SK-N-SH (cell line): ENCODE data around the gene C16orf78. TPM values are rescaled to one million over a fixed set of nuclear protein-coding genes. Genes with fewer than 3 reads are reported as not detected.

Experiments
- CTCF ChIA-PET: fragments of 300-600, 350-600 bp; formaldehyde crosslinking; extraction: SDS; loops from one replicate; lab custom pipeline; 2021; lab: Yijun Ruan, JAX
- POLR2A ChIA-PET: fragments of 350-600 bp; sonication (Branson Sonifier 250); formaldehyde crosslinking; extraction: SDS; loops from one replicate; lab custom pipeline; 2020; ENCODE audit warnings: antibody characterized with exemption, inconsistent platforms; lab: Yijun Ruan, JAX
- DNase-seq: peaks from one replicate; pipeline ENCODE4 v3.0.0; 2012
- H2AFZ ChIP-seq: fragments of 200-600 bp; sonication (generic); 2 replicates; pipeline ENCODE4 v1.8.1; 2016; ENCODE audit warnings: antibody characterized with exemption, mild to moderate bottlenecking, low read depth
- H3F3A ChIP-seq: fragments of 200-600 bp; sonication (generic); replicated peaks from 2 replicates; pipeline ENCODE3; 2016; ENCODE audit warnings: antibody characterized with exemption, mild to moderate bottlenecking; ENCODE audit not compliant: insufficient read depth
- H3K27ac ChIP-seq, 2 experiments: fragments of 200-500 bp in 1 of 2; fragments of 200-600 bp in 1 of 2; sonication (Bioruptor generic) in 1 of 2; sonication (generic), shearing (Covaris generic) in 1 of 2; 2 replicates each; pipeline versions ENCODE4 v1.5.1 to v1.6.1; 2014 to 2016; ENCODE audit warnings: low read depth in 2 of 2, inconsistent platforms in 1 of 2, low read length in 1 of 2, mild to moderate bottlenecking in 1 of 2, mixed read lengths in 1 of 2
- H3K27me3 ChIP-seq: fragments of 200-600 bp; sonication (generic), shearing (Covaris generic); 2 replicates; pipeline ENCODE4 v1.6.1; 2016; ENCODE audit warnings: mixed run types; ENCODE audit not compliant: insufficient read depth
- H3K36me3 ChIP-seq, 2 experiments: fragments of 200-500 bp in 1 of 2; fragments of 200-600 bp in 1 of 2; sonication (Bioruptor generic) in 1 of 2; sonication (generic) in 1 of 2; replicated peaks in 1 of 2; 2 replicates each; pipeline versions ENCODE3 to v1.5.1; 2014 to 2016; ENCODE audit warnings: low read length in 1 of 2, mild to moderate bottlenecking in 1 of 2; ENCODE audit not compliant: insufficient read depth in 2 of 2, control insufficient read depth in 1 of 2
- H3K4me1 ChIP-seq, 2 experiments: fragments of 200-500 bp in 1 of 2; fragments of 200-600 bp in 1 of 2; sonication (Bioruptor generic) in 1 of 2; sonication (generic), shearing (Covaris generic) in 1 of 2; 2 replicates each; pipeline versions ENCODE4 v1.5.1 to v1.6.1; 2014 to 2016; ENCODE audit warnings: low read depth in 1 of 2, low read length in 1 of 2, mixed run types in 1 of 2; ENCODE audit not compliant: insufficient read depth in 2 of 2, control insufficient read depth in 1 of 2
- H3K4me2 ChIP-seq: fragments of 200-600 bp; sonication (generic), shearing (Covaris generic); 2 replicates; pipeline ENCODE4 v1.6.1; 2017; ENCODE audit warnings: mixed run types
- H3K4me3 ChIP-seq, 2 experiments: fragments of 200-500 bp in 1 of 2; fragments of 200-600 bp in 1 of 2; sonication (Bioruptor generic) in 1 of 2; sonication (generic), shearing (Covaris generic) in 1 of 2; 2 replicates each; pipeline versions ENCODE4 v1.5.1 to v1.8.1; 2014 to 2016; ENCODE audit warnings: low read depth in 2 of 2, inconsistent platforms in 1 of 2, low read length in 1 of 2, mild to moderate bottlenecking in 1 of 2, mixed read lengths in 1 of 2, moderate library complexity in 1 of 2
- H3K79me2 ChIP-seq: fragments of 200-600 bp; sonication (generic); 2 replicates; pipeline ENCODE4 v1.8.1; 2017; ENCODE audit warnings: mild to moderate bottlenecking; ENCODE audit not compliant: insufficient read depth
- H3K9ac ChIP-seq: fragments of 200-600 bp; sonication (generic); 2 replicates; pipeline ENCODE4 v1.6.1; 2017; ENCODE audit warnings: mixed run types
- H3K9me2 ChIP-seq: fragments of 200-600 bp; sonication (generic); 2 replicates; pipeline ENCODE4 v1.6.1; 2017; ENCODE audit warnings: mixed run types
- H3K9me3 ChIP-seq: fragments of 200-600 bp; sonication (generic); 2 replicates; pipeline ENCODE4 v1.6.1; 2017; ENCODE audit warnings: mixed run types, mild to moderate bottlenecking, moderate library complexity
- H4K20me1 ChIP-seq: fragments of 200-600 bp; sonication (generic); 2 replicates; pipeline ENCODE4 v1.6.1; 2017; ENCODE audit warnings: mild to moderate bottlenecking, mixed run types; ENCODE audit not compliant: insufficient read depth
- EP300 ChIP-seq, 2 experiments: IDR thresholded peaks; 2 replicates each; pipeline versions ENCODE4 v1.4.0 to v1.6.1; 2012; ENCODE audit warnings: borderline replicate concordance in 1 of 2, low read depth in 1 of 2, low read length in 1 of 2
- EZH2phosphoT487 ChIP-seq: fragments of 200-600 bp; sonication (generic); IDR thresholded peaks from 2 replicates; pipeline ENCODE4 v1.6.1; 2017; ENCODE audit warnings: low read depth, mixed run types, mild to moderate bottlenecking, antibody characterized with exemption, moderate library complexity, borderline replicate concordance
- FOSL2 ChIP-seq: IDR thresholded peaks from 2 replicates; pipeline ENCODE4 v1.4.0; 2012; ENCODE audit warnings: low read depth, mild to moderate bottlenecking, moderate library complexity, borderline replicate concordance
- FOXJ3 ChIP-seq: sonication (generic); formaldehyde crosslinking; IDR thresholded peaks from 2 replicates; pipeline ENCODE4 v1.5.1; 2020; ENCODE audit warnings: mild to moderate bottlenecking, missing genetic modification reagents
- FOXM1 ChIP-seq: IDR thresholded peaks from 2 replicates; pipeline ENCODE4 v1.4.0; 2012; ENCODE audit warnings: low read depth, mild to moderate bottlenecking
- GABPA ChIP-seq: IDR thresholded peaks from 2 replicates; pipeline ENCODE4 v1.4.0; 2012; ENCODE audit warnings: low read depth, mild to moderate bottlenecking
- GATA2 ChIP-seq: sonication (generic); formaldehyde crosslinking; IDR thresholded peaks from 2 replicates; pipeline ENCODE4 v1.5.0; 2020; ENCODE audit warnings: mild to moderate bottlenecking, missing genetic modification reagents
- MEF2A ChIP-seq: IDR thresholded peaks from 2 replicates; pipeline ENCODE4 v1.4.0; 2012; ENCODE audit warnings: low read depth, borderline replicate concordance
- MXI1 ChIP-seq: IDR thresholded peaks from 2 replicates; pipeline ENCODE4 v1.6.1; 2012; ENCODE audit warnings: mild to moderate bottlenecking, low read depth, low read length, improper control_type of control experiment
- POLR2AphosphoS5 ChIP-seq: IDR thresholded peaks from 2 replicates; pipeline ENCODE4 v1.6.1; 2012; ENCODE audit warnings: low read depth, low read length
- RAD21 ChIP-seq: IDR thresholded peaks from 2 replicates; pipeline ENCODE4 v1.6.1; 2012; ENCODE audit warnings: mild to moderate bottlenecking, low read length
- RCOR1 ChIP-seq: fragments of 150-350 bp; IDR thresholded peaks from 2 replicates; pipeline ENCODE4 v1.6.1; 2017; ENCODE audit warnings: antibody characterized with exemption, low read length
- SIN3A ChIP-seq: IDR thresholded peaks from 2 replicates; pipeline ENCODE4 v1.6.1; 2012; ENCODE audit warnings: low read depth, mild to moderate bottlenecking, low read length, moderate library complexity, borderline replicate concordance
- TCF12 ChIP-seq: IDR thresholded peaks from 2 replicates; pipeline ENCODE4 v1.4.0; 2012
- TEAD4 ChIP-seq: IDR thresholded peaks from 2 replicates; pipeline ENCODE4 v1.4.0; 2012; ENCODE audit warnings: mild to moderate bottlenecking, borderline replicate concordance; ENCODE audit not compliant: insufficient read depth
- YY1 ChIP-seq: IDR thresholded peaks from 2 replicates; pipeline ENCODE4 v1.4.0; 2012; ENCODE audit warnings: low read depth, mild to moderate bottlenecking
- WGBS: methylation state at CpG from one replicate; pipeline ENCODE4 v1.1.6; 2017; ENCODE audit warnings: low lambda C conversion rate; 5-methylcytosine and 5-hydroxymethylcytosine counted together
- polyA plus RNA-seq, 3 experiments: library from polyadenylated mRNA; depleted of rRNA; stranded (reverse); fragments of >200 nt; gene quantifications; 2 replicates each; pipeline ENCODE4 v1.2.3, GENCODE V29; 2012
- TF ChIP-seq, protein P1 (sequence below): IDR thresholded peaks from 2 replicates; pipeline ENCODE4 v1.4.0; 2012; ENCODE audit warnings: low read depth
- TF ChIP-seq, protein P2 (sequence below): IDR thresholded peaks from 2 replicates; pipeline ENCODE4 v1.4.0; 2012; ENCODE audit warnings: low read depth, borderline replicate concordance
- TF ChIP-seq, protein P3 (sequence below): IDR thresholded peaks from 2 replicates; pipeline ENCODE4 v1.6.1; 2012; ENCODE audit warnings: mild to moderate bottlenecking, low read depth, low read length, moderate library complexity

Gene C16orf78
- polyA plus RNA-seq, 1 of the 3 experiments (the other 2 are of a cell fraction) = not detected

DNA sequence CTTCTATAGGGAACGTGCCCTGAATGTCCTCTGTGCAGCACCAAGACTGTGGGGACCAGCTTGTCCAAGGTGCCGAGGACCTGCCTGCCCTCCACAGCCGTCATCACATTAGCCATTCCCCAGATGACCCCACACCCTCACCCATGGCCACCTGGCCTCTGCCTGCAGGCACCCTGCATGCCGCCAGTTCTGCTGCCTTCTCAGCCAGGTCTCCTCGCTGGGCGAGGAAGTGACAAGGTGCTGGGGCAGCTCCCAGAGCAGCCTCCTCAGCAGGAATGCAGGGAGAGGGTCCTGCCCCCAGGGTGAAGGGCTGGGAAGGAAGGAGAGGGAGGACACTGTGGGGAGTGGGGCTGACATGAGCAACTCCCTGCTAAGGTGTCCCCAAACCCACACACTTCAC, 18.6 kb upstream of the C16orf78 start:
- Histone ChIP-seq H3K9ac (no peak overlapping the region), H3K4me1 (no peaks in the 10 kb centered on the region), H3K27me3 (peaks cover 10% of the 10 kb centered on the region; the same call in 1 of the 2 replicates), H3K4me2 (no peak overlapping the region), H3F3A (no peaks in the 10 kb centered on the region), H3K79me2 (no peaks in the 10 kb centered on the region), H3K4me3 (no peak overlapping the region), H3K27ac (no peak overlapping the region), H2AFZ (no peak overlapping the region), H3K9me3 (no peaks in the 10 kb centered on the region), H4K20me1 (no peaks in the 10 kb centered on the region), H3K36me3 (no peaks in the 10 kb centered on the region), H3K9me2 (no peaks in the 10 kb centered on the region)
- POLR2A ChIA-PET = no interaction called here
- no peak for DNase-seq
- TF ChIP-seq GABPA = no peak
- no peak for TF ChIP-seq FOSL2
- TF ChIP-seq TEAD4 = no peak
- TF ChIP-seq MEF2A = no peak
- TF ChIP-seq, protein P1, sequence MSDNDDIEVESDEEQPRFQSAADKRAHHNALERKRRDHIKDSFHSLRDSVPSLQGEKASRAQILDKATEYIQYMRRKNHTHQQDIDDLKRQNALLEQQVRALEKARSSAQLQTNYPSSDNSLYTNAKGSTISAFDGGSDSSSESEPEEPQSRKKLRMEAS = no peak
- no peak for TF ChIP-seq RCOR1
- no peak for TF ChIP-seq POLR2AphosphoS5
- no peak for TF ChIP-seq TCF12
- TF ChIP-seq MXI1 = no peak
- TF ChIP-seq, protein P2, sequence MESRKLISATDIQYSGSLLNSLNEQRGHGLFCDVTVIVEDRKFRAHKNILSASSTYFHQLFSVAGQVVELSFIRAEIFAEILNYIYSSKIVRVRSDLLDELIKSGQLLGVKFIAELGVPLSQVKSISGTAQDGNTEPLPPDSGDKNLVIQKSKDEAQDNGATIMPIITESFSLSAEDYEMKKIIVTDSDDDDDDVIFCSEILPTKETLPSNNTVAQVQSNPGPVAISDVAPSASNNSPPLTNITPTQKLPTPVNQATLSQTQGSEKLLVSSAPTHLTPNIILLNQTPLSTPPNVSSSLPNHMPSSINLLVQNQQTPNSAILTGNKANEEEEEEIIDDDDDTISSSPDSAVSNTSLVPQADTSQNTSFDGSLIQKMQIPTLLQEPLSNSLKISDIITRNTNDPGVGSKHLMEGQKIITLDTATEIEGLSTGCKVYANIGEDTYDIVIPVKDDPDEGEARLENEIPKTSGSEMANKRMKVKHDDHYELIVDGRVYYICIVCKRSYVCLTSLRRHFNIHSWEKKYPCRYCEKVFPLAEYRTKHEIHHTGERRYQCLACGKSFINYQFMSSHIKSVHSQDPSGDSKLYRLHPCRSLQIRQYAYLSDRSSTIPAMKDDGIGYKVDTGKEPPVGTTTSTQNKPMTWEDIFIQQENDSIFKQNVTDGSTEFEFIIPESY = no peak
- 3% methylated on average over 3 of the region's 6 CpGs for WGBS
- CTCF ChIA-PET = interaction anchor here (1.8 kb wide), 1 partner anchor 668 kb away, joined by 6 read pairs; no protein-coding TSS in a partner anchor

DNA sequence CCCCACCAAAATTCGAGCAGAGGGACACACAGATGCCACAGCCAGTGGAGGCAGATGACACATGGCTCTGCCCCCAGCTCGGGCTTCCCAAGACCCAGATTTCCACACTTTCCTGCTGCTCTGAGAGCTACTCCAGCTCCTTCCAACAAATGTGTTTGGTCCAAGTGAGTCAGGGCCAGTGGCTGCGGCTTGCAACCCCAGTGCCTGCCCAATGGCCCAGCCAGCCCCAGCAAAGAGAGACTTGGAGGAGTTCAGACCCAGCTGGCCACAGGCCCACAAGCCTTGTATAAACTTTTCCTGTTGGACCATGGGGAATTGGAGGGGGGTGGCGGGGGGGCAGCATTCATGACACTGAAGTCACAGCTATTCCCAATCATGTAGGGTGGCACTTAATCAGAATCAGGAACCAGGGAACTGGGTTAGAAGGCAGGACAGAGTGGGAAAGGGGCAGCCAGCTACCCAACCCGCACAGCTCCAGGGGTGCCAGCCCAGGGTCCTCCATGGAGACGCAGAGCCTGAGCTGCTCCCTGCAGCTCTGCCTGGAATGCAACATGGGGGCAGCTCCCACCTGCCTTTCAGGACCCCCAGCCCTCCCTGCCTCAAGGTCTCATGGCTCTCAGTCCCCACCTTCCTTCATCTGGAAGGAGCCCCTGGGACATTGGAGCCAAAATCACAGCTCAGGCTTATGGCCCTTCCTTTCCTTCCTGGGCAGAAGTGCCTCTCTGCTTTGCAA, 17.5 kb upstream of the C16orf78 start:
- WGBS = 20% methylated on average over 6 of the region's 6 CpGs
- Histone ChIP-seq H3K4me3 (no peak overlapping the region), H3K36me3 (no peaks in the 10 kb centered on the region), H3K9me3 (no peaks in the 10 kb centered on the region), H3K9ac (no peak overlapping the region), H3K79me2 (no peaks in the 10 kb centered on the region), H3K4me2 (no peak overlapping the region), H3K9me2 (no peaks in the 10 kb centered on the region), H3K27me3 (peaks cover 10% of the 10 kb centered on the region; the same call in 1 of the 2 replicates), H4K20me1 (no peaks in the 10 kb centered on the region), H3F3A (no peaks in the 10 kb centered on the region), H2AFZ (no peak overlapping the region), H3K27ac (no peak overlapping the region), H3K4me1 (no peaks in the 10 kb centered on the region)
- CTCF ChIA-PET = interaction anchor here (1.3 to 1.8 kb wide), 2 partner anchors 14 to 669 kb away, joined by 3 to 6 read pairs; no protein-coding TSS in a partner anchor
- no peak for DNase-seq
- POLR2A ChIA-PET = no interaction called here
- TF ChIP-seq GATA2 (CRISPR knock-in tag) (no peak), EZH2phosphoT487 (no peak), TCF12 (no peak), EP300 (IDR thresholded peaks at IDR 0.05; ENCODE audit: borderline replicate concordance in 1 of 2, low read depth in 1 of 2, low read length in 1 of 2) (no peak), FOXM1 (no peak), YY1 (no peak), FOXJ3 (no peak), POLR2AphosphoS5 (no peak), RAD21 (no peak), SIN3A (no peak), FOSL2 (no peak)
- TF ChIP-seq, protein P3, sequence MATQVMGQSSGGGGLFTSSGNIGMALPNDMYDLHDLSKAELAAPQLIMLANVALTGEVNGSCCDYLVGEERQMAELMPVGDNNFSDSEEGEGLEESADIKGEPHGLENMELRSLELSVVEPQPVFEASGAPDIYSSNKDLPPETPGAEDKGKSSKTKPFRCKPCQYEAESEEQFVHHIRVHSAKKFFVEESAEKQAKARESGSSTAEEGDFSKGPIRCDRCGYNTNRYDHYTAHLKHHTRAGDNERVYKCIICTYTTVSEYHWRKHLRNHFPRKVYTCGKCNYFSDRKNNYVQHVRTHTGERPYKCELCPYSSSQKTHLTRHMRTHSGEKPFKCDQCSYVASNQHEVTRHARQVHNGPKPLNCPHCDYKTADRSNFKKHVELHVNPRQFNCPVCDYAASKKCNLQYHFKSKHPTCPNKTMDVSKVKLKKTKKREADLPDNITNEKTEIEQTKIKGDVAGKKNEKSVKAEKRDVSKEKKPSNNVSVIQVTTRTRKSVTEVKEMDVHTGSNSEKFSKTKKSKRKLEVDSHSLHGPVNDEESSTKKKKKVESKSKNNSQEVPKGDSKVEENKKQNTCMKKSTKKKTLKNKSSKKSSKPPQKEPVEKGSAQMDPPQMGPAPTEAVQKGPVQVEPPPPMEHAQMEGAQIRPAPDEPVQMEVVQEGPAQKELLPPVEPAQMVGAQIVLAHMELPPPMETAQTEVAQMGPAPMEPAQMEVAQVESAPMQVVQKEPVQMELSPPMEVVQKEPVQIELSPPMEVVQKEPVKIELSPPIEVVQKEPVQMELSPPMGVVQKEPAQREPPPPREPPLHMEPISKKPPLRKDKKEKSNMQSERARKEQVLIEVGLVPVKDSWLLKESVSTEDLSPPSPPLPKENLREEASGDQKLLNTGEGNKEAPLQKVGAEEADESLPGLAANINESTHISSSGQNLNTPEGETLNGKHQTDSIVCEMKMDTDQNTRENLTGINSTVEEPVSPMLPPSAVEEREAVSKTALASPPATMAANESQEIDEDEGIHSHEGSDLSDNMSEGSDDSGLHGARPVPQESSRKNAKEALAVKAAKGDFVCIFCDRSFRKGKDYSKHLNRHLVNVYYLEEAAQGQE = no peak
